DOHH2 (cell line): ENCODE measurements around the gene WDR49.

ENCODE experiments used
- CTCF ChIP-seq: fragments of 200-600 bp; sonication (generic); IDR thresholded peaks from one replicate; pipeline ENCODE4 v1.5.1; 2014; ENCODE audit warnings: antibody characterized with exemption, mild to moderate bottlenecking, low read depth, low read length; ENCODE audit not compliant: poor library complexity, severe bottlenecking
- EZH2phosphoT487 ChIP-seq: fragments of 200-600 bp; sonication (generic); IDR thresholded peaks from 2 replicates; pipeline ENCODE4 v1.6.1; 2017; ENCODE audit warnings: borderline replicate concordance, mild to moderate bottlenecking, antibody characterized with exemption, low read length, moderate library complexity, mixed read lengths

DNA sequence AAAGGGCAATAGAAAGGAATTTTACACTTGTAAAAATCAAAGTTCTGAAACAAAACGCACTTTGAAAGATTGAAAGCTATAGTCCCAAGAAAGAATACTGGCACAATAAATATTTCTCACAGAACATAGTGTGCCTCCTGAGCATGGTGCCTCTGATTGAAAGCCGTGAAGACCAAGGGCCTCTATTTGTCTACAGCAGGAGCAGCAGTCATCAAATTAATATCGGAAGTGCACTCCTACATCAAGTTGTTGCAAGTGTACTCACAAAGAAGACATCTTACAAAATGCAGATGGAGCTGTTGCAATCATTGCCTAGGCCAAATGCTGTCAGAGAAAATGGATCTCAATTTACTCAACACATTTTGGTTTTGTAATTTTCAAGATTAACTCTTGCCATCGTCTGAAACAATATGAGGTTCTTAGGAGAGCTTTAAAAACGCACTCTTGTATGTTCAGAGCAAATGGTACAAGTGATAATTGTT, 9.2 kb upstream of the WDR49 start:
- TF ChIP-seq CTCF, result no peak
- no peak for TF ChIP-seq EZH2phosphoT487
